ENCODE measurements around the gene TBX19.
A peak's percentile ranks its signal among the peaks of the same experiment; 100 is the strongest.

The TBX19 gene

DNA sequence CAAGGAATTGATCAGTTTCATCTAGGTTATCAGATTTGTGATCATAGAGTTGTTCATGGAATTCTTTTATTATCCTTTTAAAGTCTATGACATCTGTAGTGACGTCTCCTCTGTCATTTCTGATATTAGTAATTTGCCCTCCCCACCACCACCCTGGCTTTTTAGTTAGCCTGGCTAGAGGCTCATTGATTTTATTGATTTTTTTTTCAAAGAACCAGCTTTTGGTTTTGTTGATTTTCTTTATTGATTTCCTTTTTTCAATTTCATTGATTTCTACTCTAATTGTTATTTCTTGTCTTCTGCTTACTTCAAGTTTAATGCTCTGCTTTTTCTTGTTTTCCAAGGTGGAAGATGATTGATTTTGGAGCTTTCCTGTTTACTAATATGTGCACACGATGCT is 23.3 kb upstream of the TBX19 start:
- no peak overlapping the region for H3K4me3 Mint-ChIP-seq
- TF ChIP-seq, protein P1, sequence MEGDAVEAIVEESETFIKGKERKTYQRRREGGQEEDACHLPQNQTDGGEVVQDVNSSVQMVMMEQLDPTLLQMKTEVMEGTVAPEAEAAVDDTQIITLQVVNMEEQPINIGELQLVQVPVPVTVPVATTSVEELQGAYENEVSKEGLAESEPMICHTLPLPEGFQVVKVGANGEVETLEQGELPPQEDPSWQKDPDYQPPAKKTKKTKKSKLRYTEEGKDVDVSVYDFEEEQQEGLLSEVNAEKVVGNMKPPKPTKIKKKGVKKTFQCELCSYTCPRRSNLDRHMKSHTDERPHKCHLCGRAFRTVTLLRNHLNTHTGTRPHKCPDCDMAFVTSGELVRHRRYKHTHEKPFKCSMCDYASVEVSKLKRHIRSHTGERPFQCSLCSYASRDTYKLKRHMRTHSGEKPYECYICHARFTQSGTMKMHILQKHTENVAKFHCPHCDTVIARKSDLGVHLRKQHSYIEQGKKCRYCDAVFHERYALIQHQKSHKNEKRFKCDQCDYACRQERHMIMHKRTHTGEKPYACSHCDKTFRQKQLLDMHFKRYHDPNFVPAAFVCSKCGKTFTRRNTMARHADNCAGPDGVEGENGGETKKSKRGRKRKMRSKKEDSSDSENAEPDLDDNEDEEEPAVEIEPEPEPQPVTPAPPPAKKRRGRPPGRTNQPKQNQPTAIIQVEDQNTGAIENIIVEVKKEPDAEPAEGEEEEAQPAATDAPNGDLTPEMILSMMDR (IDR thresholded peaks at IDR 0.05), result no peak
- H3K36me3 Mint-ChIP-seq (ENCODE audit: low read depth), result peaks cover 64% of the 10 kb centered on the region
- H3K27ac Mint-ChIP-seq, result no peak overlapping the region
- DNase-seq, result no peak
- peaks cover 22% of the 10 kb centered on the region for H3K4me1 Mint-ChIP-seq
- no peaks in the 10 kb centered on the region for H3K27me3 Mint-ChIP-seq (ENCODE audit: low read depth, poor library complexity)
- peaks cover 45% of the 10 kb centered on the region for H3K9me3 Mint-ChIP-seq

DNA sequence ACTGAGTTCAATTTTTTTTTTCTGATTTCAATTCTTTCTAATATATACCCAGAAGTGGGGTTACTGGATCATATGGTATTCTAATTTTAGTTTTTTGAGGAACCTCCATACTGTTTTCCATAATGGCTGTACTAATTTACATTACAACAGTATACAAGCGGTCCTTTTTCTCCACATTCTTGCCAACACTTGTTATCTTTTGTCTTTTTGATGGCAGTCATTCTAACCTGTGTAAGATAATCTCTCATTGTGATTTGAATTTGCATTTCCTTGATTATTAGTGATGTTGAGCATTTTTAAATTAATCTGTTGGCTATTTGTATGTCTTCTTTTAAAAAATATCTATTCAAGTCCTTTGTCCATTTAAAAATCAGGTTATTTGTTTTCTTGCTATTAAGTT is 21.1 kb upstream of the TBX19 start:
- TF ChIP-seq, protein P1 (IDR thresholded peaks at IDR 0.05), result no peak
- Mint-ChIP-seq H3K36me3 (ENCODE audit: low read depth) (peaks cover 64% of the 10 kb centered on the region), H3K4me3 (no peak overlapping the region), H3K9me3 (peaks cover 49% of the 10 kb centered on the region), H3K27ac (no peak overlapping the region), H3K4me1 (peaks cover 22% of the 10 kb centered on the region), H3K27me3 (ENCODE audit: low read depth, poor library complexity) (no peaks in the 10 kb centered on the region)
- DNase-seq, result no peak

DNA sequence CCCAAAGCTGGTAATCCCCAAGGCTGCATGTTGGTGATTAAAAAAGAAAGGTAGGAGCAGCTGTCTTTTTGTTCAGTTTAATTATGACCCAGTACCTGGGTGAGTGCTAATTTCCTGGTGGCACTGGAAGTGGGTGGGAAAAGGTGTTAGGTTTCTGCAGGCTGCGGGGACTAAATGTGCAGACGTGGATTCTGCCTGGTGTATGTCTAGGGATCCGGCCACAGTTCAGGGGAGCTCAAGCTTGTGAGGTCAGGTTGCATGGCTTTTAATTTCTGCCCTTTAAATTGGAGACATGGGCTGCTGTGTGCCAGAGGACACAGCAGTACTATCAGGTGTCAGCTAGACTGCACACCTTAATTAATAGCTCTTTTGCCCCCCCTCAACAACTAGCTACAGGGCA is 20.3 kb upstream of the TBX19 start:
- H3K27ac Mint-ChIP-seq, result no peak overlapping the region

DNA sequence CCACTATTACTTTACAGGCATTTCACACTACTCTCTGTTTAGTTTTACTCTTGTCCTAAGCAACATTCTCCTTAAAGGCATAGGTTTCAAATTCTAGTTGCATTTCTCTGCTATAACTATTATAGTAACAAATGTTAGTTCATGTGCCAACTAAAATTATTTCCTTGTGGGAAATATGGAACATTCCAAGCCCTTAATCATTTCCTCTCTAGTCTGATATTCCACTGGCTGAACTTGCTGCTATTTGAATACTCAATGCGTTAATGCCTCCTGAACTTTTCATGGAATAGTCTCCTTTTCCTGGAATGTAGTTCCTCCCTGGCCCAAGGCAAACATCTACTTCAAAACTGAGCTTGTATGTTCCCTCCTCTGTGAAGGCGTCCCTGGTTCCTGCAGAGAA is 19.3 kb upstream of the TBX19 start:
- Mint-ChIP-seq H3K9me3 (peaks cover 31% of the 10 kb centered on the region), H3K4me1 (peaks cover 22% of the 10 kb centered on the region), H3K4me3 (no peak overlapping the region), H3K27me3 (ENCODE audit: low read depth, poor library complexity) (no peaks in the 10 kb centered on the region), H3K36me3 (ENCODE audit: low read depth) (peaks cover 46% of the 10 kb centered on the region), H3K27ac (peak overlapping the region; percentile 9)
- TF ChIP-seq, protein P1 (IDR thresholded peaks at IDR 0.05), result no peak
- no peak for DNase-seq

More for the DNA sequence above, 20.3 kb upstream of the TBX19 start:
- H3K36me3 Mint-ChIP-seq (ENCODE audit: low read depth), result peaks cover 56% of the 10 kb centered on the region
- no peak overlapping the region for H3K4me3 Mint-ChIP-seq
- peak; percentile 20 for DNase-seq
- peaks cover 41% of the 10 kb centered on the region for H3K9me3 Mint-ChIP-seq
- H3K27me3 Mint-ChIP-seq (ENCODE audit: low read depth, poor library complexity), result no peaks in the 10 kb centered on the region
- H3K4me1 Mint-ChIP-seq, result peaks cover 22% of the 10 kb centered on the region
- TF ChIP-seq, protein P1 (IDR thresholded peaks at IDR 0.05), result no peak

GRCh38 chr1:168263130-168263529 is 17.5 kb upstream of the TBX19 start:
- no peak for DNase-seq
- peaks cover 22% of the 10 kb centered on the region for H3K4me1 Mint-ChIP-seq
- TF ChIP-seq, protein P1 (IDR thresholded peaks at IDR 0.05), result no peak
- H3K27me3 Mint-ChIP-seq (ENCODE audit: low read depth, poor library complexity), result no peaks in the 10 kb centered on the region
- H3K9me3 Mint-ChIP-seq, result peaks cover 14% of the 10 kb centered on the region
- H3K27ac Mint-ChIP-seq, result no peak overlapping the region
- H3K36me3 Mint-ChIP-seq (ENCODE audit: low read depth), result peaks cover 28% of the 10 kb centered on the region
- H3K4me3 Mint-ChIP-seq, result no peak overlapping the region

GRCh38 chr1:168264296-168264695 is 16.4 kb upstream of the TBX19 start:
- peaks cover 21% of the 10 kb centered on the region for H3K36me3 Mint-ChIP-seq (ENCODE audit: low read depth)
- TF ChIP-seq, protein P1 (IDR thresholded peaks at IDR 0.05), result no peak
- H3K9me3 Mint-ChIP-seq, result peaks cover 8% of the 10 kb centered on the region
- no peak for DNase-seq
- no peak overlapping the region for H3K4me3 Mint-ChIP-seq
- no peaks in the 10 kb centered on the region for H3K27me3 Mint-ChIP-seq (ENCODE audit: low read depth, poor library complexity)
- H3K4me1 Mint-ChIP-seq, result peaks cover 22% of the 10 kb centered on the region
- H3K27ac Mint-ChIP-seq, result no peak overlapping the region
